ENCODE data around the gene DNAH7.

Gene DNAH7

DNA sequence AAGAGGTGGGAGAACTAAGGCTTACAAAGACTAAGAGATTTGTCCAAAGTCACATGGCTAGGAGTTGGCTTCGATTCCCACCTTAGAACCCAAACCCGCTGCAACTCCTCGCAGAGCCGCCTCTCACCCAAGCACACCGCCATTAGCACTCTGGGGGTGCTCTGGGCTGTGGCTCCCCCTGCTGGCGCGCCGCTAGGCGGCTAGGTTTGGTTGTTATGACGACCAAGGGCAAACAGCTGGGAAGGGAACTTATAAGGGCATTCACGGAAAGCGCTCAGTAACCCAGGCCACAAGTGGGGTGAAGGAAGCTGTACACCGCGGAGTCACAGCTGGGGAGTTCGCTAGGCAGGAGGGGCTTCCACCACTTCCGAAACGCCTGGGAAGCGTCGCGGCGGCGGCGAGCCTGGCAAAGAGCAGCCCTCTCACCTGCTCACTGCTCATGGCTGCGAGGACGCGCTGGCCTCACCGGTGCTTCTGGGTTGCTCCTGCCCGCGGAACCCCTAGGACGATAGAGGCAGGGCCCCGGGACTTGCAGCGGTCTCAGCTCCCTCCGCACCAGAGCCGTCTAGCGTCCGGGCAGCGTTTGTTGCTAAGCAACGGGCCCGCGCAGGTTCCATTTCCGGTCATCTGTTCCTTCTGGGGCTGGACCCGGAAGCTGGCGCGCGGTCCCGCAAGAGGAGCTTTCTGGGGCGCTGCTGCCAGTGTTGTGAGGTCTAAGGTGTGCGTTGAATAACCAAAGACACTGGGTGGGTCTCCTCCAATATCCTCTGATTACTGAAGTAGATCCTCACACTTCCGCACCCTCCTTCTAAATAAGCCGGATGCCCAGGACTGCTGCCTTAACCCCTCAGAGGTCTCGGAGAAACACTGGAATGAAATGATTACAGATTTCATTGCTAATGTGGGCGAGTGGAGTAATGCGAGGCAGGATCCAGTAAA lies at the start of gene DNAH7:
Gene DNAH7, minus strand, starts transcription at position 567 of the 939 bp plus-strand sequence. Its CDS starts 126 bp downstream, at position 441.
- Histone ChIP-seq H3K4me3 (ENCODE audit: low read length) (peak within 1 kb of the TSS; percentile 89), H3K9ac (ENCODE audit: low read length) (peak within 1 kb of the TSS; percentile 88), H3K9me3 (ENCODE audit: control insufficient read depth, low read depth, low read length) (no peaks in the 10 kb centered on the region), H3K27me3 (ENCODE audit: control insufficient read depth, insufficient read depth, low read length) (peaks cover 5% of the 10 kb centered on the region), H3K4me1 (ENCODE audit: control insufficient read depth, low read depth, low read length) (peaks cover 4% of the 10 kb centered on the region), H3K36me3 (ENCODE audit: control insufficient read depth, low read depth, low read length) (no peaks in the 10 kb centered on the region), H3K27ac (ENCODE audit: low read length) (peak within 1 kb of the TSS; percentile 72)

GRCh38 chr2:196117214-196117705 lies 48.6 kb upstream of the DNAH7 start:
- Histone ChIP-seq H3K9me3 (ENCODE audit: control insufficient read depth, low read depth, low read length) (no peaks in the 10 kb centered on the region), H3K27me3 (ENCODE audit: control insufficient read depth, insufficient read depth, low read length) (no peaks in the 10 kb centered on the region), H3K27ac (ENCODE audit: low read length) (no peak overlapping the region), H3K4me1 (ENCODE audit: control insufficient read depth, low read depth, low read length) (peaks cover 18% of the 10 kb centered on the region), H3K36me3 (ENCODE audit: control insufficient read depth, low read depth, low read length) (no peaks in the 10 kb centered on the region), H3K9ac (ENCODE audit: low read length) (no peak overlapping the region), H3K4me3 (ENCODE audit: low read length) (no peak overlapping the region)

- Histone ChIP-seq H3K27ac (ENCODE audit: low read length) (peak overlapping the region; percentile 48), H3K4me1 (ENCODE audit: control insufficient read depth, low read depth, low read length) (peaks cover 26% of the 10 kb centered on the region), H3K36me3 (ENCODE audit: control insufficient read depth, low read depth, low read length) (no peaks in the 10 kb centered on the region), H3K9me3 (ENCODE audit: control insufficient read depth, low read depth, low read length) (no peaks in the 10 kb centered on the region), H3K27me3 (ENCODE audit: control insufficient read depth, insufficient read depth, low read length) (no peaks in the 10 kb centered on the region), H3K9ac (ENCODE audit: low read length) (peak overlapping the region; percentile 16), H3K4me3 (ENCODE audit: low read length) (peak overlapping the region; percentile 29)
Observed at GRCh38 chr2:196113061-196113974, 44.7 kb upstream of the DNAH7 start.

DNA sequence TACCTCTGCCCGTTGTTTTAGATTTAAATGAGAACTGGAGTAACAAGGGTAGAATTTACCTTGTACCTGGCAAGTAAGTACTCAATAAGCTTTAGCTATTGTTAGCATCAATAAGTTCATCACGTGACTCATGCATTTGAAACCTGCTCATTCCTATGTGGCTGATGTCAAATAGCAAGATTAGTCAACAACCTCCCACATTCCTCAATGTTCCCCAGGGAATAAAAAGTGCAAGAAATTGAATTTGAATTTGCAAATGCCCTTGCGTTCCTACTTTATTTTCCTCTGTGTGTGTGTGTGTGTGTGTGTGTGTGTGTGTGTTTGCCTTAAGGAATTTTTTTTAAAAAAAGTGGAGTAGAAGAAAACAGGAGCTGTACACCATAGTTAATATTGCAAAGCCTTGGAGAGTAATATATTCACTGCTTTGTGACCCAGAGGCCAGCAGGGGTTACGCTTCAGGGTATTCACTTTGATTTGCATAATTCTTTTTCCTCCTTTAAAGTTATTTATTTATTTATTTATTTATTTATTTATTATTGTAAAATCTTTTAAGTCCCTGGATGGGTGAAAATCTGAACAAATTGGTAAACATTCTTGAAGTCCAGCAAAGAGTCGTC lies 43.9 kb upstream of the DNAH7 start:
- peak overlapping the region; percentile 5 for H3K27ac ChIP-seq (ENCODE audit: low read length)

GRCh38 chr2:196108604-196109003 lies 40.0 kb upstream of the DNAH7 start:
- Histone ChIP-seq H3K4me3 (ENCODE audit: low read length) (no peak overlapping the region), H3K9me3 (ENCODE audit: control insufficient read depth, low read depth, low read length) (no peaks in the 10 kb centered on the region), H3K4me1 (ENCODE audit: control insufficient read depth, low read depth, low read length) (peaks cover 20% of the 10 kb centered on the region), H3K27me3 (ENCODE audit: control insufficient read depth, insufficient read depth, low read length) (no peaks in the 10 kb centered on the region), H3K27ac (ENCODE audit: low read length) (no peak overlapping the region), H3K9ac (ENCODE audit: low read length) (no peak overlapping the region), H3K36me3 (ENCODE audit: control insufficient read depth, low read depth, low read length) (no peaks in the 10 kb centered on the region)

More for the DNA sequence above, 43.9 kb upstream of the DNAH7 start:
- no peaks in the 10 kb centered on the region for H3K27me3 ChIP-seq (ENCODE audit: control insufficient read depth, insufficient read depth, low read length)
- no peaks in the 10 kb centered on the region for H3K9me3 ChIP-seq (ENCODE audit: control insufficient read depth, low read depth, low read length)
- H3K36me3 ChIP-seq (ENCODE audit: control insufficient read depth, low read depth, low read length): no peaks in the 10 kb centered on the region
- peak overlapping the region; percentile 16 for H3K9ac ChIP-seq (ENCODE audit: low read length)
- peak overlapping the region; percentile 29 for H3K4me3 ChIP-seq (ENCODE audit: low read length)
- H3K4me1 ChIP-seq (ENCODE audit: control insufficient read depth, low read depth, low read length): peaks cover 26% of the 10 kb centered on the region

GRCh38 chr2:196105951-196106350 lies 37.3 kb upstream of the DNAH7 start:
- no peaks in the 10 kb centered on the region for H3K9me3 ChIP-seq (ENCODE audit: control insufficient read depth, low read depth, low read length)
- H3K27me3 ChIP-seq (ENCODE audit: control insufficient read depth, insufficient read depth, low read length): no peaks in the 10 kb centered on the region
- no peaks in the 10 kb centered on the region for H3K36me3 ChIP-seq (ENCODE audit: control insufficient read depth, low read depth, low read length)
- H3K27ac ChIP-seq (ENCODE audit: low read length): no peak overlapping the region
- H3K9ac ChIP-seq (ENCODE audit: low read length): no peak overlapping the region
- H3K4me3 ChIP-seq (ENCODE audit: low read length): no peak overlapping the region
- H3K4me1 ChIP-seq (ENCODE audit: control insufficient read depth, low read depth, low read length): peaks cover 13% of the 10 kb centered on the region

GRCh38 chr2:196104066-196104465 lies 35.4 kb upstream of the DNAH7 start:
- Histone ChIP-seq H3K4me3 (ENCODE audit: low read length) (no peak overlapping the region), H3K27ac (ENCODE audit: low read length) (no peak overlapping the region)

DNA sequence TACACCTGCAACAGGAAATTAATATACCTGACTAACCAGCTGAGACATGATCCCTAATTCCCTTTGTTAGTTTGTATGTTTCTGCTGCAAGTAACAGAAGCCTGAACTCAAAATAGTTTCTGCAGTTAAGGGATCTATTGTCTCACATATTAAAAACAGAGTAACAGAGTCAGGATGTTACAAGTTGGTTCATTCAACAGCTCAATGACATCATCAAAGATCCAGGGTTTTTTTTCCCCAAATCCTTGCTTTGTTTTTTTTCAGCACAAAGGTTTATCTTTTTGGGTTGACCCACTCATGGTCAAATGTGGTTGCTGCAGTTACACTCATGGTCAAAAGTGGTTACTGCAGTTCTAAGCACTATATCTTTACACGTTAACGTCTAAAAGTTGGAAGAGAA lies 35.0 kb upstream of the DNAH7 start:
- Histone ChIP-seq H3K27me3 (ENCODE audit: control insufficient read depth, insufficient read depth, low read length) (no peaks in the 10 kb centered on the region), H3K4me1 (ENCODE audit: control insufficient read depth, low read depth, low read length) (peaks cover 13% of the 10 kb centered on the region), H3K27ac (ENCODE audit: low read length) (no peak overlapping the region), H3K36me3 (ENCODE audit: control insufficient read depth, low read depth, low read length) (no peaks in the 10 kb centered on the region), H3K4me3 (ENCODE audit: low read length) (no peak overlapping the region), H3K9ac (ENCODE audit: low read length) (no peak overlapping the region), H3K9me3 (ENCODE audit: control insufficient read depth, low read depth, low read length) (no peaks in the 10 kb centered on the region)

More at GRCh38 chr2:196104066-196104465, 35.4 kb upstream of the DNAH7 start:
- Histone ChIP-seq H3K9ac (ENCODE audit: low read length) (no peak overlapping the region), H3K9me3 (ENCODE audit: control insufficient read depth, low read depth, low read length) (no peaks in the 10 kb centered on the region), H3K4me1 (ENCODE audit: control insufficient read depth, low read depth, low read length) (peaks cover 13% of the 10 kb centered on the region), H3K36me3 (ENCODE audit: control insufficient read depth, low read depth, low read length) (no peaks in the 10 kb centered on the region), H3K27me3 (ENCODE audit: control insufficient read depth, insufficient read depth, low read length) (no peaks in the 10 kb centered on the region)

GRCh38 chr2:196101325-196101991 lies 32.8 kb upstream of the DNAH7 start:
- no peaks in the 10 kb centered on the region for H3K9me3 ChIP-seq (ENCODE audit: control insufficient read depth, low read depth, low read length)
- no peak overlapping the region for H3K9ac ChIP-seq (ENCODE audit: low read length)
- H3K4me1 ChIP-seq (ENCODE audit: control insufficient read depth, low read depth, low read length): peaks cover 23% of the 10 kb centered on the region
- H3K36me3 ChIP-seq (ENCODE audit: control insufficient read depth, low read depth, low read length): no peaks in the 10 kb centered on the region
- H3K4me3 ChIP-seq (ENCODE audit: low read length): no peak overlapping the region
- H3K27ac ChIP-seq (ENCODE audit: low read length): no peak overlapping the region
- H3K27me3 ChIP-seq (ENCODE audit: control insufficient read depth, insufficient read depth, low read length): no peaks in the 10 kb centered on the region

DNA sequence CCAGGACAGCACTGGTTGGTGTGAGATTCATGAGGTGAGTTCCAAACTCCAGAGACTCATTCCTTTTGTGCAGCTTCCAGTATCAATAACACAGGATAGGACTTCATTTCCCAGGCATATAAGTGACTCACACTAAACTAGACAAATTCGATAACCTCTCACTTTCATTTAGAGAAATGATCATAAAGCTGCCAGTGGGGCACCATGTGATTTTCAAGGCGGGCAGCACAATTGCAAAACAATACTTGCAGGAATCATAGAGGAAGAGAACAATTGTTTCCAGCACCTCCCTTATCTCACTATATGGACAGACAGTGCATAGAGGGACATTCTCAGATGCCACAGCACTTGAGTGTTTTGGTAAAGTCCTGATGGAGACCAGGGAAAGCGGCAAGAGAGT lies 31.3 kb upstream of the DNAH7 start:
- peaks cover 30% of the 10 kb centered on the region for H3K4me1 ChIP-seq (ENCODE audit: control insufficient read depth, low read depth, low read length)
- no peak overlapping the region for H3K9ac ChIP-seq (ENCODE audit: low read length)
- no peaks in the 10 kb centered on the region for H3K9me3 ChIP-seq (ENCODE audit: control insufficient read depth, low read depth, low read length)
- no peak overlapping the region for H3K27ac ChIP-seq (ENCODE audit: low read length)
- H3K27me3 ChIP-seq (ENCODE audit: control insufficient read depth, insufficient read depth, low read length): no peaks in the 10 kb centered on the region
- no peak overlapping the region for H3K4me3 ChIP-seq (ENCODE audit: low read length)
- no peaks in the 10 kb centered on the region for H3K36me3 ChIP-seq (ENCODE audit: control insufficient read depth, low read depth, low read length)
